HG03565 (cell line): ENCODE results near the gene MRPS16.

Source experiments
- ATAC-seq: cut with Tn5 transposase; IDR thresholded peaks from one replicate; pipeline ENCODE4 v1.9.1; 2021; ENCODE audit warnings: mild to moderate bottlenecking, moderate library complexity; ENCODE audit not compliant: unreplicated experiment

Gene MRPS16

DNA sequence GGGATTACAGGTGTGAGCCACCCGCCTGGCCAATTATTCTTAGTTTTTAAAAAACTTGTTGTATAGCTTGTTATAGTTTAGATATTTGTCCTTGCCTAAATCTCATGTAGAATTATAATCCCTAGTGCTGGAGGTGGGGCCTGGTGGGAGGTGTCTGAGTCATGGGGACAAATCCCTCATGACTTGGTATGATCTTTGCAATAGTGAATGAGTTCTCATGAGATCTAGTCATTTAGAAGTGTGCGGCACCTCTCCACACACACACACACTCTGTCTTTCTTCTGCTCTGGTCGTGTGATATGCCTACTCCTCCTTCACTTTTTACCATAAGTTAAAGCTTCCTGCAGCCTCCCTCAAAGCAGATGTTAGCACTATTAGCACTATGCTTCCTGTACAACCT, 47.4 kb downstream of the MRPS16 start:
- no peak for ATAC-seq
